Amniotic epithelial cell (primary cell): ENCODE measurements around the gene TRPV3.
A peak's percentile ranks its signal among the peaks of the same experiment; 100 is the strongest.

Source experiments
- DNase-seq: peaks from one replicate; pipeline ENCODE4 v3.0.0-alpha.2; 2010; ENCODE audit warnings: low read depth

The TRPV3 gene

DNA sequence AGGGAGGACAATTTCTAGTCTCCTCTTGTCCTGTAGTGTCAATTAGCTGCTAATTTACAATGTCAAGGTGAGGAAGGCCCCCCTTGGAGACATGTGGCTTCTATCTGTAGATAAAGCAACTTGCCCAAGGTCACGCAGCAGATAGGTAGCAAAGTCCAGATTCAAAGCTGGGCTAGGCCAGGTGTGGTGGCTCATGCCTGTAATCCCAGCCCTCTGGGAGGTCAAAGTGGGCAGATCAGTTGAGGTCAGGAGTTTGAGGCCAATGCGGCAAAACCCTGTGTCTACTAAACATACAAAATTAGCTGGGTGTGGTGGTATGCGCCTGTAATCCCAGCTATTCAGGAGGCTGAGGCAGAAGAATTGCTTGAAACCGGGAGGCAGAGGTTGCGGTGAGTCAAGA is 11.1 kb downstream of the TRPV3 start:
- no peak for DNase-seq

DNA sequence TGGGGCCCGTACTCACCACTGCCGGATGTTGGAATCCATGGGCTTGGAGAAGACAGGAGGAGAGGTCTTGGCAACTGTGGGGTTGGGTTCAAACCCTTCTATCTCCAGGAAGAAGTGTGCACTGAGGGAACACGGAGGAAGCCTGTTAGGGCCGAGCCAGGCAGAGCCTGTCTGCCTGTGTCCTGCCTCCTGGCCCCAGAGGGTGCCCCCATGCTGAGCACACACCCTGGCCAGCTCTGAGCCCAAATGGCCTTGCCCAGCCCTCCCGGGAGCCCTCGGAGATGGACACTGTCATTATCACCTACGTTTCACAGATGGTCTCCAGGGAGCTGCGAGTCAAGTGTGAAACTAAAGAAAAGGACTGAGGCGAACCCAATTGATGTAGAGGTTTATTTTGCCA is 12.5 kb downstream of the TRPV3 start:
- no peak for DNase-seq

DNA sequence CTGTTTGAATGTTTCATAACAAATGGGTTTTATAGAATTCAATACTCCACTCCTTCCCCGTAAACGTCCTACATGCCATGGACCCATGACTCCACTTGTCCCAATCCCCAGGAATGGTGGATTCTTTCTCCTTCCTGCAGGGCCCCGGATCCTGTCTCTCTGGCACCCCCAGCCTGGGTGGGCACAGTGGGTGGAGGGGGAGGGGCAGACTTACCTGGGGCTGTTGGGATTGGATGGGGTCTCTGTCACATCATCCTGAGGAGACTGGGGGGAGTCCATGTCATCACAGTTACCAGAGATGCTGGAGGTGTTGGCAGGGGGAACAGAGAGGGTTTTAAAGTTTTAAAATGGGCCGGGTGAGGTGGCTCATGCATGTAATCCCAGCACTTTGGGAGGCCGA is 13.2 kb downstream of the TRPV3 start:
- DNase-seq, result no peak

DNA sequence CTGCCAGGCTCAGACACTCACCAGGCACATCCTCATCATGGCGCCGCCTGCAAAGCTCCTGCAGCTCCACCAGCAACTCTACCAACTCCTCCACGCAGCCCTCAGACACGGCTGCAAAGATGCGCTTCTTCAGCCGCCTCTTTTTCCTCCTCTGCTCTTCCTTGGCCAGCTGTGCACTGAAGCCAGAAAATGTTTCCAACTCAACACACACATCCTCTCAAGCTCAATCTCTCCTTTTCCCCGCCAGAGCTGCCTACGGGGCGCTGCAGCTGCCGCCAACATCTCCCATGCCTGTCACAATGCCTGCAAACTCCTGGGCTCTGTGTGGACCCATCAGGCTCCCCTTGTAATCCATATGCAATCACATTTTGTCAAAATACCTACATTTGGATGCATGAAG is 14.2 kb downstream of the TRPV3 start:
- no peak for DNase-seq

DNA sequence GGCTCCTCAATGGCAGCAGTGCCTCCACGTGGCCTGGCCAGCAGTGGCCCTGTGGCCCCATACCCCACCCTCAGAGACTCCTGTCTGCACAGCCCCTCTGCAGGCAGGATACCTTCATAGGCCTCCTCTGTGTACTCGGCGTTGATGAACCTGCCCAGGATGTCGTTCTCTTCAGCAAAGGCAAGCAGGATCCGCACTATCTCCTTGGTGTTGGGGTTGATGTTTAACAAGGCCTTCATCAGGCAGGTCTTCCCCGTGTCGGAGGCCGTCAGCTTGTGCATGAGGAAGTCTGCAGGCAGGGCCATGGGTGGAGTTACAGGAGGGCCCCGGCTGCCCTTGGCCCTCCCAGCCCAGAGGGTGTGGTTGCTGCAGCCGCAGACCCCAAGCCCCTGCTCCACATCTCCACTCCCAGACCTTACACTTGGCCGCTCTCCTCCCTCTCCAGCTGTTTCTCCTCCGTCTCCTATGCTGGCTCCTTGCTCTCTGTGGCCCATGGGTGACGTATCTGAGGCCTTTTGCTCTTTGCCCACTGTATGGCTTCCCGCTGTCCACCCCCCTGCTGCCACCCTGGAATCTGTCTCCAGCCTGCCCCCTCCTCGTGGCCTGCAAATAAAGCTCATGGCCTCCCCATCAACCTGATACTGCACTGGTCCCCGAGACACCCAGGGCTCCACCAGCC is 15.1 kb downstream of the TRPV3 start:
- DNase-seq, result no peak

DNA sequence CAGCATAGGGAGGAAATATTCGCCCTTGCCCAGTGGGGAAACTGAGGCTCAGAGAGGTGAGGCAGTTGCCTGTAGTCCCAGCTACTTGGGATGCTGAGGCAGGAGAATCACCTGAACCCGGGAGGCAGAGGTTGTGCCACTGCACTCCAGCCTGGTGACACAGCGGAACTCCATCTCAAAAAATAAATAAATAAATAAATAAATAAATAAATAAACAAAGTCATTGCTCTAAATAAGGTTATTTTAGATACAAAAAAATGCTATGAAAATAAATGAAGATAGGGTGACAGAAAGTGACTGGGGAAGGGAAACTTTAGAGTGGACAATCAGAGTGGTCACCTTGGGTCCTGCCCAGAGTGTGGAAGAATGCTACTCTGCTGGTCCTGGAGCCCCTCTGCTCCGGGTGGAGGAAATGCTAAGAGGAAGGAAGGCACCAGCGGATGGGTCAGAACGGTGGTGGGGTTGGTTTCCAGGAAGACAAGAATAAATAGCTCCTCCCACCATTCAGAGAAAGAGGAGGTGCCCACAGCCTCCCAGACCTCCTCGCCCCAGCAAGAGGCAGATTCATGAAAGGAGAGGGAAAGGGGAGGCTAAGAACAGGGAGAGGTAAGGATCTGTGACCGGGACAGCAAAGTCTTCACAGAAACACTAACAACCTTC is 17.6 kb downstream of the TRPV3 start:
- DNase-seq, result no peak

DNA sequence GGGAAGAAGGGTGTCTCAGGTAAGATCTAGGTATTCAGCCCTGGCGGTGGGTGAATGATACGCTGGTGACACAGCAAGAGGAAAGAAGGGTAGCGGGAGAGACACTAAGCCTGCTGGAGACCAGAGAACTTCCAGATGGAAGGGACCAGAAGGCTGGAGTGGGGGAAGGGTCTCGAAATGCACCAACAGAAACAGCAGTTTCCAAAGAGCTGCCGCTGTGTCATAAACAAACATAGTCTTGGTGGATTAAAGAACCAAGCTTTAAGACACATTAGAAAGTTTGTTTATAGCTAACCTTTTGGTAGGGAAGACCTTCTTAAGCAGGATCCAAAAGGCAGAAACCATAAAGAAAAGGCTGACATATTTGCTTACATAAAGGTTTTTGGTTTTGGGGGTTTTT is 20.9 kb downstream of the TRPV3 start:
- peak; percentile 19 for DNase-seq

DNA sequence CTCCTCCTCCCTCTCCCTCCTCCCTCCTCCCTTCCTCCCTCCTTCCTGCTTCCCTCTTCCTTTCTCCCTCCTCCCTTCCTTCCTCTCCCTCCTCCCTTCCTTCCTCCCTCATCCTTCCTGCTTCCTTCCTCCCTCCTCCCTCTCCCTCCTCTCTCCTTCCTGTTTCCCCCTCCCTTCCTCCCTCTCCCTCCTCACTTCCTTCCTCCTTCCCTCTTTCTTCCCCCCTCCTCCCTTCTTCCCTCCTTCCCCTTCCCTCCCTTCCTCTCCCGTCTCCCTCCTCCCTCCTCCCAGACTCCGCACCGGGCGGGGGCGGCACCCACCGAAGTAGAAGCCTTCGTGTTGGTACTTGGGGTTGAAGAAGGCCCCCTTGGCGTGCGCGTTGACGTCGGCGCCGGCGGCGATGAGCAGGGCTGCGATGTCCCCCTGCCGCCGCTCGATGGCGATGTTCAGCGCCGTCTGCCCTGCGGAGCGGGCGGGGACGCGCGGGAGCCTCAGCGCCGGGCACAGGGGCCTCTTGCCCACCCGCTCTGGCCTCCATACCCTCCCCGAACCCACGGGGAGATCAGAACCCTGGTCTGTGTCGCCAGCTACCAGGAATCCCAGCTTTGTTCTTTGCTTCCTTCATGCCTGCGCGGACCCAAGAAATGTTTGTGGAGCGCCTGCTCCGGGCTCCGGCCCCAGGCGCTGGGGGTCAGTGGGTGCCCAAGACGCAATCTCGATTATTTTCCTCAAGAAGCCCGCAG is 22.2 kb downstream of the TRPV3 start:
- peak; percentile 84 for DNase-seq

DNA sequence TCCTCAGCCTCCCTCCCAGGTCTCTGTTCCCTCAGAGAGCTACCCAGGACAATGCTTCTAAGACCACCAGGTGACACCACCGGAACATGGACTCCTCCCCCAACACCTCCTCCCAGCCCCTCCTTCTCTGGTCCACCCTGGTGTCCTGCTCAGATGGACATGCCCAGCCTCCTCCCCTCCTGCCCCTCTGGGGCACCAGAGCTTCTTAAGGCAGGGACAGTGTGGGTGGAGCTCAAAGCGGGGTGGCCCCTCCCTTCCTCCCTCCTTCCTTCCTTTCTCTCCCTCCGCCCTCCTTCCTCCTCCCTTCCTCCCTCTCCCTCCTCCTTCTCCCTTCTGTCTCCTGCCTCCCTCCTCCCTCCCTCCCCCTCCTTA is 22.7 kb downstream of the TRPV3 start:
- peak; percentile 73 for DNase-seq

DNA sequence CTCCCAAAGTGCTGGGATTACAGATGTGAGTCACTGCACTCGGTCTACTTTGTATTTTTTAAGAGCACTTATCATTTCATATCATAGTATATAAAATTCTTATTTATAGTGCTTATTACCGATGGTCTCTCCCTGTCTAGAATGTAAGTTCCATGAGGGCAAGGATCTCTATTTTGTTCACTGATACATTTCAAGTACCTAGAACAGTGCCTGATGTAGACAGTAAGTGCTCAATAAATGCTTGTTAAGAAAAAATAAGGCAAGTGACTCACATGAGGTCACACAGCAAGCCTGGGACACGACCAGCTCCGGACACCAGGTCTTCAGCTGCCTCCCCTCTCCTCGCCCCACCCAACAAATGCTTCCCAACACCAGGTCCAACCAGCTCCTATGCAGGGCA is 23.9 kb downstream of the TRPV3 start:
- DNase-seq, result no peak

DNA sequence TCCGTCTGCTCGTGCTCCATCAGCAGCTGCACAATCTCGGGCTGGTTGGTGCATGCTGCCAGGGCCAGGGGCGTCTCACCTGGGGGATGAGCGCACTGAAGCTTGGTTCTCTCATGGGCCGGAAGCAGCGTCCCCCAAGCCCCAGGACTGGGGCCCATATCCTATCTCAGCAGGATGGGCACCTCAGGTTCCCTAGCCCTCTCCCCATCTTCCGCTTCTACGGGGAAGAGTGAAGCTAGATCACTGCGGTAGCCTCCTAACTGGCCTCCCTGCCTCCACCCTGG is 24.8 kb downstream of the TRPV3 start:
- DNase-seq, result no peak

DNA sequence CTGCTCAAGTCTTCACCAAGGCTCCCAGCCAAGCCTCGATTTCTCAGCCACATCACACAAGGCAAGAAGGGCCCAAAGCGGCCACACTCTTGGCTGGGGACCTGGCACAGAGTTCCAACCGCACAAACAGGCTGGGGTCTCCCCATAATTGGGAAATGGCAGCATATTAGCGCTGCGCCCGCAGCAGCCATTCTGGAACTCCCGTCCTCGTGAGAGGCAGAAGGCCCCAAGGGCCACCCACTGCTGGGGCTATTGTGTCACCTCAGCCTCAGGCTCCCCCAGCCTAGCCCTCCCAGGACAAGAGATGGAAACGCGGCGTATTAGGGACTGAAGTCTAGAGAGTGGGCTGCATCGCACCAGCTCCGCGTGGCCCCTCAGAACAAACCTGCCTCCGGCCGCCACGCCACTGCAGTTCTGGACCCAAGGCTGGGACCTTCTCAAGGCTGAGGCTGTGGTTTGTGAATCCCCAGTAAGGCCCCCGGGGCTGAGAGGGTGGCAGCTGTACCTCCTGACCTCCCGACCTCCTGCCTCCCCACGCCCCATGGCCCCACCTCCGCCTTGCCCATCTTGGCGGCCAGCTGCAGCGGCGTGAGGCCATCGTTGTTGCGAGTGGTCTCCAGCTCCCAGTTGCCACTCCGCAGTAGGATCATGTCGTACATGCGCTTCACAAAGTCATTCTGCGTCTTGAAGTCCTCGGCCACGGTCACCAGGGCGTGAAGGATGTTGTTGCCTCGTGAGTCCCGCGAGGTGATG is 25.3 kb downstream of the TRPV3 start:
- DNase-seq, result no peak

DNA sequence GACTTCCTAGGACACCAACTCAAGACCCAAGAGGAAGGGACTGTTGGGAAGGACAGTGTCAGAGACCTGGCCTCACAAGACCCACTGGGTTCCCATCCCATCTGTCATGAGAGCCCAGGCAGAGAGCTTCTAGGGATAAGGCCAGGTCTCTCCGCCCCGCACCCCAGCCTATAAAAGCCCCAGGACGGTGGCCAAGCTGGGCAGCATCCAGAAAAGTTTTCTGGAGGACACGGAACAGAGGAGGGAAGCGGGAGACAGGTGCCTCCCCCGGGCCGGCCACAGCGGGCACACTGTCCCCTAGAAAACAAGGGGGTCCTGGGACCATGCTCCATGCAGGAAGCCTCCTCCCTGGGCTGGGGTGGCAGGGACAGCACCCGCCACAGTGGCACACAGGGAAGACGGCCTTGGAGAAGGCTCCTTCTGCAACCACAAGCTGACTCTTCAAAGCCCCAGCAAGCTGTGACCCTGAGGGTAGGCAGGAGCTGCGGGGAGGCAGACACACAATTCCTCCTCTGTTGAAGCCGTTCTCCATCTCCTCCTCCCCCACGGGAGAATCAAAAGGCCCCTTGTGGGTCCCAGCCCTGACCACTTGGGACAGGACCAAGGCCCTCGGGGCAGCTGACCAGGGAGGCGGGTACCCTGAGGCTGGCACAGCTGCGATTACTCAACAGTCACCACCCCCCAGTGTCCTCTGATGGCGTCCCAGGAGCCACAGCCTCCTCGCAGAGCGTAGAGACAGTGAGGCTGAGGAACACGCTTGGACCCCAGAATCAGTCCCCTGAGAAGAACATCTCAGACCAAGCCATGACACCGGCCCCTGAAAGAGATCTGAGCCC is 26.1 kb downstream of the TRPV3 start:
- no peak for DNase-seq

DNA sequence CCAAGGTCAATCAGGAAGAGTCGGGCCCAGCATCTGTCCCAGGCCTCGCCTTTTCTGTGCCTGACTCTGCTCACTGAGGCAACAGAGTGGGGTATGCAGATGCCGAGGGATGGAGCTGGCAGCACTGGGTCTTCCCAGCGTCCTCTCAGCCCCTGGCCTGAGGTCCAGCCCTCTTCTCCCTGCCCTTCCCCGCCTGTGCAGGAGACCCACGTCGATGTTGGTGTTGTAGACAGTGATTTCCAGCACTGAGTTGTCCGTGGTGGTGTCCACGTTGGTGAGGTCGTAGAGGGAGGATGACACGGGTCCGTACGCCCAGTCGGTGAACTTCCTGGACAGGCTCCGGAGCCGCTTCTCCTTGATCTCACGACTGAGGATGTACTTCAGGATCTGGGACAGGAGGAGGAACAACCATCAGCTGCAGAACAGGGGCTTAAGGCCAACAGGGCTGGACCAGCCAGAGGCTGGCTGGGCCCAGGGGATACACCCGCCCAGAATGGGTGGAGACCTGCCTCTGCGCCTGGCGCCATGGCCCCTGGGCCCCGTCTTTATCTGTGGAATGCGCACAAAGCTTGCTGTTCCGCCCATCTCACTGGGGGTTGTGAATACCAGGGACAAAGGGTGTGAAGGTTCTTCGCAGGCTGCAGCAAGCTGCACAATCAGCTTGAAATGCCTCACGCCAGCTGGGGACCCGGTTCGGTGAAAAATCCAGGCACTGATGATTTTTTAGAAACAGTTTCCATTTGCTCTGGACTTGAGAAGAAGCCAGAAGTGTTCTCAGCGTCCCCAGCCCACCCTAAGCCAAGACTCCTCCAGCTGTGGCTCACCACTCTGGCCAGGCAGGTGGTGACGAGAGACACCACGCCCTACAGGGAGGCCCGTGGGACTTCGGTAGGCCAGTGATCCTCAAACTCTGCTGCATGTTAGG is 27.5 kb downstream of the TRPV3 start:
- peak; percentile 94 for DNase-seq

DNA sequence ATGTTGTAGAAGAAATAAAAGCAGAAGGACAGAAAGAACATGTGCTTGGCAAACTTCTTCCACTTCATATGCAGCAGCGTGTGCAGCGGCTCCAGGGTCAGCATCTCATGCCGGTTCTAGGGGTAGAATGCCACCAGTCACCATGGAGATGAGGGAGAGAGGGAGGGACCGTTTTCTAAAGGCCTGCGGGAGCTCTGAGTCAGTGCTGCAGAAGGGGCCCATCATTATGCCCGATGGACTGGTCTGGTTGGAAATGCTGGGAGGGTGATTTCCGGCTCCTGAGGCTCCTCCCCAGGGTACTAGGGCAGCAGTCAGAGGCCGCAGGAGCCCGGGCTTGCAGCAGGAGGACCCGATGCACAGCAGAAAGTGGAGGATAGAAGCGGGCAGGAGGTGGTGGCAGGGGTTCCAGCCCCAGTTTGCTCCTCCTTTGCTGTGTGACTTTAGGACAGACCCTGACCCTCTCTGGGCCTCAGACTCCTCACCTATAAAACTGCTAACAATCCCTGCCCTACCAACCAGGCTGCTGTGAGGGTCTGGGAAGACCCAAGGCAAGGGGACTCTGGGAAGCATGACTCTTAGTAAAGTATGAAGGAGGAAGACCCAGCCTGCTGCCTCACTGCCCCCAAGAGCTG is 28.6 kb downstream of the TRPV3 start:
- DNase-seq, result peak; percentile 86

DNA sequence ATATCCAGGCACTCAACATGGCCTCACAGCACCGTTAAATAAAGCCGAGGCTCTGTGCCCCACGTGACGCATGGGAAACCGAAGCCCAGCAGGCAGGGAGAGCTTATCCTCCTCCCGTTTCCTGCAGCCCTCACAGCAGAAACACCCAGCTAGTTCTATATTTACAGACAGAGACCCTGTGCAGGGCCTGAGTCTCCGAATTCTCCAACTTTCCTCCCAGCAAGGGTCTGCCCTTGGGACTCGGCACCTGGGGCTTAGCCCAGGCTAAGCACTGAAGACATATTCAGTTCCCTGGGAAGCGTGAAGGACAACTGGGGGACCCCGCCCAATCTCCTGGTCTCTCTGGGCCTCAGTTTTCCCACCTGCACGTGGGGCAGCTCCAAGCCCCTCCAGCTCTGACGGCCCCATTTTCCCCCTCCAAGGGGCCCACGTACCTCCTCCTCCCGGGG is 29.2 kb downstream of the TRPV3 start:
- peak; percentile 21 for DNase-seq

DNA sequence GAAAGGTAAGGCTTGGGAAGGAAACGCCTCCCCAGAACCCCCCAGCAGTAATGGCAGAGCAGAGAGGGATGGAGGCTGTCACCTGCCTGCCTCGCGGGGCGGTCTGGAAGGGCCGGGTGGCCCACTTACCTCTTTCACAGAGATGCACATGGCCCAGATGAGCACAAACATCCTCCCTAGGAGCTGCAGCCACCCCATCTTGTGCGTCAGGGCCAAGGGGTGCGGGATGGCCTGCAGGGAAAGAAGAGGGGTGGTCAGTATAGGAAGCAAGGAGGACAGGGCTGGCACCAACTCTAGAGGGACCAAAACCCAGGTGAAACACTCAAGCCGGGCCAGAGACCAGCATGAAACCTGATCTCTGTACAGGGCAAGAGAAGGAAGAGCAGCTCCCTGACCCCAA is 29.7 kb downstream of the TRPV3 start:
- no peak for DNase-seq

DNA sequence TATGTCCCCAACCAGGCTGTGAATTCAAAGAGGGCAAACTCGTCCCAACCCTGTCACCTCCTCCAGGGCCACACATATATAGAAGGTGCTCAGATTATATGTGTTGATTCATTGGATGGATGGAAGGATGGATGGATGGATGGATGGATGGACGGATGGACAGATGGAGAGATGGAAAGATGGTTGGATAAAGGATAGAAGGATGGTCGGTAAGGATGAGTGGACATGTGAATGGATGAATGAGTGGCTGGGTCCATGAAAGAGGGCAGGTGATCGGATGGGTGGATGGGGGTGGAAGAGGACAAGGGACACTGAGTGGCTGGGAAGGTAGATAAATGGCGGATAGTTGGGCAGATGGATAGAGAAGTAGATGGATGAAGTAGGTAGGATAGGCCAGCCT is 30.1 kb downstream of the TRPV3 start:
- DNase-seq, result no peak

DNA sequence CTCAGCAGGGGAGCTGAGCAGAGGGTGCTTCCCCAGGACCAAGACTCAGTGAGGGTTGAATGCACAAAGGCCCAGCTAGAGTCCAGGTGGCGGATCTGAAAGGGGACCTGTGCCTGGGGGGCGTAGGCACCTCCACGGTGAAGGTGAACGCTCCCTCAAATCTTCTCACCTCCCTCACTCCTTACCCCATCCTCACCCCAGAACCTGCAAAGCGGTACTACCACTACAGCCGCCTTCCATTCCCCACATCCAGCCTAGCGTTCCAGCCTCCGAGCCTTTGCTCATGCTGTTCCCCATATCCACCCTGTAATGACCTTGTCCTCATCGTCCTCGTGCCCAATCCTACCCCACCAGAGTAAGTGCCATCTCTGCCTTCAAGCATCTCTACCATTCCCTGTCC is 30.6 kb downstream of the TRPV3 start:
- DNase-seq, result no peak

DNA sequence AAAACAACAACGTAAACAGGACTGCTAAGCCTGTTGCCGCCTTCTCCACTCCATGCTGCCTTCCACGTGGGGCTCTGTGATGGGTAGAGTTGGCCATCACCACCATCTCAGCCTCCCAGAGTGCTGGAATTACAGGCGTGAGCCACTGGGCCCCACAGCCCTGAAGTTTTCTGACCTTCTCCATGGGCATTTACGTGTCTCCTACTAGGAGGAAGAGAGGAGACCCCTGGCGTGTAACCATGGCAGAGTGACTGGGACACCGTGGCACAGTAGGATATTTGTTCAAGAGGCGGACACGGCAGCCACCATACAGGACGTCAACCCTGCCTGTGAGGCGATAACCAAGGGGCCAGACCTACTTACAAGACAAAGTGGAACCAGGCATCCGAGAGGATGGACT is 31.1 kb downstream of the TRPV3 start:
- no peak for DNase-seq
